Sigmoid colon (tissue), 7 donors: Measurements from ENCODE around the gene KCNIP2. TPM values are rescaled to one million over a fixed set of nuclear protein-coding genes. Genes with fewer than 3 reads are reported as not detected.
"Not testable (repeated sequence)": the region's sequence is repeated elsewhere in the genome, so short reads cannot be mapped to it uniquely, and the experiment has no call there.

ENCODE experiments used
- DNase-seq: peaks from one replicate; pipeline ENCODE4 v3.0.0-alpha.2; 2019
- H3K27ac ChIP-seq, 4 donors: fragments of 200-600 bp; sonication (generic); one replicate each; pipeline ENCODE4 v1.5.1; 2016 to 2019; ENCODE audit warnings: mild to moderate bottlenecking in 1 of 4
- H3K27me3 ChIP-seq, 3 donors: fragments of 200-600 bp; sonication (generic); one replicate each; pipeline ENCODE4 v1.5.1; 2019; ENCODE audit warnings: mild to moderate bottlenecking in 1 of 3
- H3K36me3 ChIP-seq, 4 donors: fragments of 200-600 bp; sonication (generic); one replicate each; pipeline ENCODE4 v1.5.1; 2016 to 2019
- H3K4me1 ChIP-seq, 4 donors: fragments of 200-600 bp; sonication (generic); one replicate each; pipeline ENCODE4 v1.5.1; 2017 to 2019
- H3K4me3 ChIP-seq, 4 donors: fragments of 200-600 bp; sonication (generic); one replicate each; pipeline ENCODE4 v1.5.1; 2017 to 2019; ENCODE audit warnings: mild to moderate bottlenecking in 2 of 4, moderate library complexity in 1 of 4
- H3K9me3 ChIP-seq, 4 donors: fragments of 200-600 bp in 3 of 4; sonication (generic) in 3 of 4; one replicate each; pipeline versions ENCODE4 v1.5.1 to v1.6.1; 2013 to 2019
- EP300 ChIP-seq, 4 donors: sonication (generic); formaldehyde crosslinking; IDR thresholded peaks; one replicate each; pipeline ENCODE4 v1.6.1; 2017; ENCODE audit warnings: antibody characterized with exemption in 4 of 4
- POLR2A ChIP-seq, 2 donors: fragments of 450-650 bp; IDR thresholded peaks; one replicate each; pipeline ENCODE4 v1.6.1; 2016; ENCODE audit warnings: antibody characterized with exemption in 2 of 2, mild to moderate bottlenecking in 2 of 2, moderate library complexity in 2 of 2
- POLR2AphosphoS5 ChIP-seq, 4 donors: sonication (generic); formaldehyde crosslinking; IDR thresholded peaks; one replicate each; pipeline ENCODE4 v1.6.1; 2017; ENCODE audit warnings: antibody characterized with exemption in 4 of 4
- WGBS, 2 donors: extraction: QIAGEN DNeasy Blood & Tissue Kit; methylation state at CpG; one replicate each; pipeline ENCODE4 v1.1.7; 2013; 5-methylcytosine and 5-hydroxymethylcytosine counted together
- intact Hi-C: fragments of 100-400 bp; cut with DNase I; formaldehyde crosslinking; loops from one replicate; pipeline ENCODE4 v1.15.1; 2023
- polyA plus RNA-seq, 3 donors: library from polyadenylated mRNA; stranded (reverse); fragments of 200-250 nt; gene quantifications; one replicate each; pipeline ENCODE4 v1.2.3, GENCODE V29; 2013
- total RNA-seq, 4 donors: library from RNA; depleted of rRNA; stranded (reverse); fragments of >200 nt; gene quantifications; one replicate each; pipeline ENCODE4 v1.1.0, GENCODE V29; 2016
- TF ChIP-seq, protein P1 (sequence below), 4 experiments: fragments of 450-650 bp in 3 of 4; fragments of 200-600 bp in 1 of 4; IDR thresholded peaks; one replicate each; pipeline ENCODE4 v1.5.1; 2016 to 2019; ENCODE audit warnings: antibody characterized with exemption in 4 of 4, mild to moderate bottlenecking in 3 of 4, moderate library complexity in 2 of 4
- donor health status: healthy with polysubstance abuse.
- donor health status: Bipolar disorder and iron deficiency.
- donor health status: healthy.

The KCNIP2 gene
- total and polyA plus RNA-seq, 7 donors: 1.8 to 7.1 (median 3.3) TPM; not detected in 2

DNA sequence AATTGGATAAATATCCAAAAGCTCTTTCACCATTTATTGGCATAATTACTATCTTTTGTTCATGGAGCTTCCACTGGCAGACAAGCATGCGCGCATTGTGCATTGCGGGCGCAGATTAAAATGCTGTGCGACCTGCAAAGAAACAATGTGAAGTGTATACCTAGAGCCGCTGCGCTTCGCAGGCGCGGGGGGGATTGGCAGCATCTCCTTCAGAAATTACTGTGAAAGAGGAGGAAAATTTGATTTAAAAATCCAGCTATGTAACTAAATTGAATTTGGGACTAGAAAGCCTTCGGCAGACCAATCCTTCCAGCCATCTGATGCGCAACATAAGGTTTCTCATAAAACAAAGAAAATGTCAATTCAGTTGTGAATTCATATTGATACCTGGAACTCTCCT, 50.1 kb downstream of the KCNIP2 start:
- no peak for DNase-seq
- Histone ChIP-seq H3K36me3 (peaks cover 60 to 100% (median 87%) of the 10 kb centered on the region in 4 donors), H3K4me3 (no peak overlapping the region), H3K4me1 (no peaks in the 10 kb centered on the region), H3K27ac (no peak overlapping the region), H3K27me3 (no peaks in the 10 kb centered on the region), H3K9me3 (no peaks in the 10 kb centered on the region)
- intact Hi-C loops: no loop called here
- 98% methylated on average over 12 of the region's 12 CpGs for WGBS, 2 donors
- TF ChIP-seq EP300 (IDR thresholded peaks at IDR 0.05) (no peak), POLR2A (IDR thresholded peaks at IDR 0.05) (no peak), POLR2AphosphoS5 (IDR thresholded peaks at IDR 0.05) (no peak)
- TF ChIP-seq, protein P1, sequence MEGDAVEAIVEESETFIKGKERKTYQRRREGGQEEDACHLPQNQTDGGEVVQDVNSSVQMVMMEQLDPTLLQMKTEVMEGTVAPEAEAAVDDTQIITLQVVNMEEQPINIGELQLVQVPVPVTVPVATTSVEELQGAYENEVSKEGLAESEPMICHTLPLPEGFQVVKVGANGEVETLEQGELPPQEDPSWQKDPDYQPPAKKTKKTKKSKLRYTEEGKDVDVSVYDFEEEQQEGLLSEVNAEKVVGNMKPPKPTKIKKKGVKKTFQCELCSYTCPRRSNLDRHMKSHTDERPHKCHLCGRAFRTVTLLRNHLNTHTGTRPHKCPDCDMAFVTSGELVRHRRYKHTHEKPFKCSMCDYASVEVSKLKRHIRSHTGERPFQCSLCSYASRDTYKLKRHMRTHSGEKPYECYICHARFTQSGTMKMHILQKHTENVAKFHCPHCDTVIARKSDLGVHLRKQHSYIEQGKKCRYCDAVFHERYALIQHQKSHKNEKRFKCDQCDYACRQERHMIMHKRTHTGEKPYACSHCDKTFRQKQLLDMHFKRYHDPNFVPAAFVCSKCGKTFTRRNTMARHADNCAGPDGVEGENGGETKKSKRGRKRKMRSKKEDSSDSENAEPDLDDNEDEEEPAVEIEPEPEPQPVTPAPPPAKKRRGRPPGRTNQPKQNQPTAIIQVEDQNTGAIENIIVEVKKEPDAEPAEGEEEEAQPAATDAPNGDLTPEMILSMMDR (IDR thresholded peaks at IDR 0.05): no peak

DNA sequence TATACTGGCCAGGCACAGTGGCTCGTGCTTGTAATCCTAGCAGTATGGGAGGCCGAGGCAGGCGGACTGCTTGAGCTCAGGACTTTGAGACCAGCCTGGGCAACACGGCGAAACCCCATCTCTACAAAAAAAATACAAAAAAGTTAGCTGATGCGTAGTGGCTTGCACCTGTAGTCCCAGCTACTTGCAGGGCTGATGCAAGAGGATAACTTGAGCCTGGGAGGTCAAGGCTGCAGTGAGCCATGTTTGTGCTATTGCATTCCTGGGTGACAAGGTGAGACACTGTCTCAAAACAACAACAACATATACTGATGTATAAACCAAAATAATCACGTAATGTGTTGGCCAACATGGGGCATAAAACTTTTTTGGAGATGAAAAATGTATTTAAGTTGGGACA, 53.9 kb downstream of the KCNIP2 start:
- no peak for DNase-seq
- Histone ChIP-seq H3K27me3 (no peaks in the 10 kb centered on the region), H3K4me1 (peaks cover 0 to 1% (median 0%) of the 10 kb centered on the region in 4 donors), H3K4me3 (no peak overlapping the region), H3K36me3 (peaks cover 38 to 100% (median 79%) of the 10 kb centered on the region in 4 donors), H3K9me3 (no peaks in the 10 kb centered on the region), H3K27ac (no peak overlapping the region)
- intact Hi-C loops: loop anchor here (10.0 kb wide), 1 partner anchor 575 kb away; no protein-coding TSS in a partner anchor
- WGBS, 2 donors: 95 to 96% methylated on average over 7 of the region's 7 CpGs
- TF ChIP-seq, protein P1 (IDR thresholded peaks at IDR 0.05): no peak
- TF ChIP-seq POLR2A (IDR thresholded peaks at IDR 0.05) (no peak), EP300 (IDR thresholded peaks at IDR 0.05) (no peak), POLR2AphosphoS5 (IDR thresholded peaks at IDR 0.05) (no peak)

DNA sequence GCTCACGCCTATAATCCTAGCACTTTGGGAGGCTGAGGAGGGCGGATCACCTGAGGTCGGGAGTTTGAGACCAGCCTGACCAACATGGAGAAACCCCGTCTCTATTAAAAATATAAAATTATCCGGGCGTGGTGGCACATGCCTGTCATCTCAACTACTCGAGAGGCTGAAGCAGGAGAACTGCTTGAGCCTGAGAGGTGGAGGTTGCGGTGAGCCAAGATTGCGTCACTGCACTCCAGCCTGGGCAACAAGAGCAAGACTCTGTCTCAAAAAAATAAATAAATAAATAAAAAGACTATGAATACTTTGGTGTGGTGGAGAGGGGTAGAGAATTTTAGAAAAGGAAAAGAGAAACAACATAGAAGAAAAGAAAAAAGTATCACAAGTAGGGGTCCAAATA, 54.4 kb downstream of the KCNIP2 start:
- WGBS, 2 donors: 92 to 95% methylated on average over 9 of the region's 9 CpGs
- not testable (repeated sequence) for H3K9me3 ChIP-seq, H3K4me1 ChIP-seq, H3K27ac ChIP-seq, H3K4me3 ChIP-seq, H3K27me3 ChIP-seq
- peak; percentile 40 for DNase-seq
- intact Hi-C loops: loop anchor here (10.0 kb wide), 1 partner anchor 574 kb away; no protein-coding TSS in a partner anchor
- H3K36me3 ChIP-seq: peaks cover 37 to 100% (median 77%) of the 10 kb centered on the region in 4 donors

DNA sequence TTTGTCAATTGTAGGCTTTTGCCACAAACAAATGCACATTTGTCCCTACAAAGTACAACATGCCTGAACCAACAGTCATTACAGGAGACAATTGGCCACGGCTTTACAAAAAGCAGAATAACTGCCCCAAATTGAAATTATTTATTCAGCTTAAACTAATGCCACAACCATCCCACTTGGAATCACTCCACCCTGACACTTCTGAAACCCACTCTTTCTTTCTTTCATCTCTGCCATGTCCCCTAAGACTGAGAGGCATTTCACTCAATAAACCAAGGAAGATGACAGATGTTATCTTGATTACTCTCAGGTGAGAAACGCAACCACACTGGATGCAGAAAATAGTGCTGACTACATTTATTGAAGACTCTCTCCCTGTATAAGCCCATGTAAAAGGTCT, 57.8 kb downstream of the KCNIP2 start:
- no peak for TF ChIP-seq EP300 (IDR thresholded peaks at IDR 0.05)
- TF ChIP-seq, protein P1 (IDR thresholded peaks at IDR 0.05): no peak
- no peak for TF ChIP-seq POLR2A (IDR thresholded peaks at IDR 0.05)
- TF ChIP-seq POLR2AphosphoS5 (IDR thresholded peaks at IDR 0.05): no peak
- H3K4me3 ChIP-seq: no peak overlapping the region
- no peaks in the 10 kb centered on the region for H3K27me3 ChIP-seq
- 86 to 89% methylated on average over 2 of the region's 2 CpGs for WGBS, 2 donors
- no peak overlapping the region for H3K27ac ChIP-seq
- intact Hi-C loops: loop anchor here (10.0 kb wide), 1 partner anchor 571 kb away; no protein-coding TSS in a partner anchor
- H3K9me3 ChIP-seq: no peaks in the 10 kb centered on the region
- peaks cover 6 to 68% (median 43%) of the 10 kb centered on the region in 4 donors for H3K36me3 ChIP-seq
- DNase-seq: no peak
- H3K4me1 ChIP-seq: peaks cover 0 to 36% (median 28%) of the 10 kb centered on the region in 4 donors

DNA sequence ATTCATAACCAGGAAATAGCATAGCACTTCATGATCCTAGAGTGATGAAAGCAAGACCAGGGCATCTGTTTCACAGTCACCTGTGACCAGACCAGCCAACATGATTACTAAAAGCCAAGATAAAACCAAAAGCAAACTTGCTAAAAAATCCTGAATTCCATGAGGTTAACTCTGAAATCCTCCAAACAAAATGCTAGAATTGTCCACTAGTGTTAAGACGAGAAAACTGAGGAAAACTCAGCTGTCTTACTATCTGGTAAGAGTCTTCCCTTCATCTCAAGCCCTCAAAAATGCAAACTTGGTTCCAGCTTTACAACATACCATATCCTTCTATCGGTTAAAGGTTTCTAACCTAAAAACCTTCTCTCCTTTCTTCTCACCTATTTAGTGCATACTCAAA, 59.0 kb downstream of the KCNIP2 start:
- Histone ChIP-seq H3K27ac (no peak overlapping the region), H3K9me3 (no peaks in the 10 kb centered on the region), H3K4me3 (no peak overlapping the region), H3K36me3 (peaks cover 1 to 56% (median 33%) of the 10 kb centered on the region in 4 donors), H3K4me1 (peaks cover 0 to 48% (median 41%) of the 10 kb centered on the region in 4 donors), H3K27me3 (peaks cover 0 to 6% (median 0%) of the 10 kb centered on the region in 3 donors)
- DNase-seq: no peak
- TF ChIP-seq POLR2AphosphoS5 (IDR thresholded peaks at IDR 0.05) (no peak), POLR2A (IDR thresholded peaks at IDR 0.05) (no peak), EP300 (IDR thresholded peaks at IDR 0.05) (no peak)
- TF ChIP-seq, protein P1 (IDR thresholded peaks at IDR 0.05): no peak
- intact Hi-C loops: loop anchor here (5.0 to 10.0 kb wide), 4 partner anchors 33 to 570 kb away; partner anchors contain the start of genes DPCD, OGA and POLL
- WGBS, 2 donors: 86 to 87% methylated on average over 2 of the region's 2 CpGs
